ENCODE measurements around the gene TREM2. TPM values are rescaled to one million over a fixed set of nuclear protein-coding genes. Genes with fewer than 3 reads are reported as not detected.

Gene TREM2
- total RNA-seq, 2 donors from 2014 or later: not detected

GRCh38 chr6:41153992-41154625 is 8.8 kb downstream of the TREM2 start, which contains the start of gene TREML1:
TSS of gene TREML1 (minus strand) at chr6:41154347. CDS start at chr6:41154288, 59 bp downstream.
- no peaks in the 10 kb centered on the region for H3K9me3 ChIP-seq (ENCODE audit: control insufficient read depth, low read length)
- peaks cover 20% of the 10 kb centered on the region for H3K4me1 Mint-ChIP-seq
- H3K9me3 Mint-ChIP-seq: no peaks in the 10 kb centered on the region
- H3K4me3 Mint-ChIP-seq: no peak within 1 kb of the TSS
- TF ChIP-seq CTCF (conservative IDR thresholded peaks at IDR 0.05): no peak
- H3K4me3 ChIP-seq (ENCODE audit: low read length): no peak within 1 kb of the TSS
- no peak for DNase-seq
- no peaks in the 10 kb centered on the region for H3K27me3 ChIP-seq (ENCODE audit: control insufficient read depth, insufficient read depth, low read length, poor library complexity, severe bottlenecking)
- no peak within 1 kb of the TSS for H3K27ac Mint-ChIP-seq
- H3K36me3 ChIP-seq (ENCODE audit: control insufficient read depth, insufficient read depth, low read length): no peaks in the 10 kb centered on the region
- H3K27ac ChIP-seq (ENCODE audit: low read depth, low read length): no peak within 1 kb of the TSS
- peaks cover 15% of the 10 kb centered on the region for H3K27me3 Mint-ChIP-seq (ENCODE audit: insufficient read depth)
- WGBS, 2 experiments (ENCODE audit: insufficient coverage in 1 of 2, insufficient read length in 1 of 2): 91 to 100% methylated on average over 3 to 5 of the region's 5 CpGs
- no peak within 1 kb of the TSS for H3K9ac ChIP-seq (ENCODE audit: extremely low read depth, low read length, poor library complexity, severe bottlenecking)
- H3K4me1 ChIP-seq (ENCODE audit: control insufficient read depth, insufficient read depth, low read length): peaks cover 3% of the 10 kb centered on the region
- no peaks in the 10 kb centered on the region for H3K36me3 Mint-ChIP-seq (ENCODE audit: low read depth)

GRCh38 chr6:41153451-41153850 is 9.5 kb downstream of the TREM2 start:
- no peaks in the 10 kb centered on the region for H3K9me3 ChIP-seq (ENCODE audit: control insufficient read depth, low read length)
- 80 to 100% methylated on average over 1 to 4 of the region's 4 CpGs for whole genome bisulfite sequencing, 2 experiments (ENCODE audit: insufficient coverage in 1 of 2, insufficient read length in 1 of 2)

GRCh38 chr6:41150671-41151070 is 12.2 kb downstream of the TREM2 start:
- Histone ChIP-seq H3K4me3 (ENCODE audit: low read length) (no peak overlapping the region), H3K4me1 (ENCODE audit: control insufficient read depth, insufficient read depth, low read length) (peaks cover 3% of the 10 kb centered on the region), H3K27ac (ENCODE audit: low read depth, low read length) (no peak overlapping the region), H3K27me3 (ENCODE audit: control insufficient read depth, insufficient read depth, low read length, poor library complexity, severe bottlenecking) (no peaks in the 10 kb centered on the region), H3K9me3 (ENCODE audit: control insufficient read depth, low read length) (no peaks in the 10 kb centered on the region), H3K9ac (ENCODE audit: extremely low read depth, low read length, poor library complexity, severe bottlenecking) (no peak overlapping the region), H3K36me3 (ENCODE audit: control insufficient read depth, insufficient read depth, low read length) (no peaks in the 10 kb centered on the region)
- peaks cover 20% of the 10 kb centered on the region for H3K4me1 Mint-ChIP-seq
- 78% methylated on average over 1 of the region's 1 CpG; no CpG with 5 or more reads in 1 of the 2 experiments for WGBS, 2 experiments (ENCODE audit: insufficient coverage in 1 of 2, insufficient read length in 1 of 2)
- no peak overlapping the region for H3K27ac Mint-ChIP-seq
- TF ChIP-seq CTCF (conservative IDR thresholded peaks at IDR 0.05): peak; percentile 57
- no peak overlapping the region for H3K4me3 Mint-ChIP-seq
- H3K27me3 Mint-ChIP-seq (ENCODE audit: insufficient read depth): peaks cover 2% of the 10 kb centered on the region
- DNase-seq: no peak
- no peaks in the 10 kb centered on the region for H3K9me3 Mint-ChIP-seq
- no peaks in the 10 kb centered on the region for H3K36me3 Mint-ChIP-seq (ENCODE audit: low read depth)

More at GRCh38 chr6:41153451-41153850, 9.5 kb downstream of the TREM2 start:
- Histone ChIP-seq H3K27ac (ENCODE audit: low read depth, low read length) (no peak overlapping the region), H3K4me3 (ENCODE audit: low read length) (no peak overlapping the region), H3K4me1 (ENCODE audit: control insufficient read depth, insufficient read depth, low read length) (peaks cover 3% of the 10 kb centered on the region), H3K9ac (ENCODE audit: extremely low read depth, low read length, poor library complexity, severe bottlenecking) (no peak overlapping the region), H3K27me3 (ENCODE audit: control insufficient read depth, insufficient read depth, low read length, poor library complexity, severe bottlenecking) (no peaks in the 10 kb centered on the region), H3K36me3 (ENCODE audit: control insufficient read depth, insufficient read depth, low read length) (no peaks in the 10 kb centered on the region)
- no peaks in the 10 kb centered on the region for H3K9me3 Mint-ChIP-seq
- peak; percentile 75 for DNase-seq
- no peaks in the 10 kb centered on the region for H3K36me3 Mint-ChIP-seq (ENCODE audit: low read depth)
- no peak overlapping the region for H3K4me3 Mint-ChIP-seq
- H3K27me3 Mint-ChIP-seq (ENCODE audit: insufficient read depth): peaks cover 11% of the 10 kb centered on the region
- no peak overlapping the region for H3K27ac Mint-ChIP-seq
- peaks cover 20% of the 10 kb centered on the region for H3K4me1 Mint-ChIP-seq
- TF ChIP-seq CTCF (conservative IDR thresholded peaks at IDR 0.05): no peak

All from endodermal cell (in vitro differentiated cells).